GM20431 (cell line): Measurements from ENCODE around the gene MVB12A.

Source experiments
- in situ Hi-C: fragments of 300-500 bp; cut with MseI, MboI; formaldehyde crosslinking; loops from one replicate; pipeline ENCODE4 v1.15.0; 2020; ENCODE audit warnings: low sequenced_read_pairs; ENCODE audit not compliant: unreplicated experiment

MVB12A gene

DNA sequence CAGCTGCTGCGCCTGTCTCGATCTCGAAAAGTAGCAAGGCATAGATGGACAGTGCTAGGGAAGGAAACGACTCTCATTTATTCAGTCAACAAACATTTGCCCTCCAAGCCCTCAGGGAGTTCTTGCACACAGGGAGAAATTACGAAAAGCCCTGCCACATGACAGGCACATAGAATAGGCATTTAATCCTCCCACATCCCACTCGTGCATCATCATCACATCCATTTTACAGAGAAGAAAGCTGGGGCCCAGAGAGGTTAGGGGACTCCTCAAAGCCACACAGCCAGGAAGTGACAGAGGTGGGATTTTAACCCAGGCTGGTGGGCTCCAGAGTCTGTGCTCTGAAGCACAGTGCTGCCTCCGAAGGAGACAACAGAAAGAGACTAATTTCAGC is 17.0 kb downstream of the MVB12A start:
- in situ Hi-C loops = no loop called here

DNA sequence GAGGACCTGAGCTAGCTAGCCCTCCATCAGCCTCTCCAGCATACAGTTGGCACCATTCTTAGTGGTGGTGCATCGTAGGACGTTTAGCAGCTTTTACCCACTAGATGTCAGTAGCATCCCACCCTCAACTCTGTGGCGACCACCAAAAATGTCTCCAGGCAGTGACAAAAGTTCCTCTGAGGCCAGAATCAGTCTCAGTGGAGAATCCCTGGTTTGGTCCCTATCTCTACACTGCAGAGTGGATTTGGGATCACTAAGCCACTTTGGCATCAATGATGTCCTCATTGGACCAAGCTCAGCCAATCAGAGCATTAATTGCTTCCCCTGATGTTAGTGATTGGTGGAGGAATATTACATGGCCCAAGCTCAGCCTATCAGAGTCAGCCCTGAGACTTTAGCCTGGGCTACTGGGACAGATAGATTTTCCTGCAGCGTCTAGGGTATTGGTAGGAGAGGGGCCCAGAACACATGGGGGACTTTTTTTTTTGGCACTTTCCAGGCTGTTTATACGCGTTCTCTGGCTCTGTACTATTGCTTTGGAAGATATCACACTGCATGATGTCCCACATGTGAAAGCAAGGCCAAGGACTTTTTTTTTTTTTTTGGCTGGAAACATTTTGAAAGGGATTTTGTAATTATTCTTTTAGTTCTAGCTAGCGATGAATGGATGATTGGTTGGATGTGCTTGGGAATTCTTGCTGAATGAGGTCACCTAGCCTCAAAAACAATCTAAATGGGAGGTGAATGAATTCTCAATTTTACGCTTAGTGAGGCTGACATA is 21.6 kb downstream of the MVB12A start:
- in situ Hi-C loops = no loop called here

DNA sequence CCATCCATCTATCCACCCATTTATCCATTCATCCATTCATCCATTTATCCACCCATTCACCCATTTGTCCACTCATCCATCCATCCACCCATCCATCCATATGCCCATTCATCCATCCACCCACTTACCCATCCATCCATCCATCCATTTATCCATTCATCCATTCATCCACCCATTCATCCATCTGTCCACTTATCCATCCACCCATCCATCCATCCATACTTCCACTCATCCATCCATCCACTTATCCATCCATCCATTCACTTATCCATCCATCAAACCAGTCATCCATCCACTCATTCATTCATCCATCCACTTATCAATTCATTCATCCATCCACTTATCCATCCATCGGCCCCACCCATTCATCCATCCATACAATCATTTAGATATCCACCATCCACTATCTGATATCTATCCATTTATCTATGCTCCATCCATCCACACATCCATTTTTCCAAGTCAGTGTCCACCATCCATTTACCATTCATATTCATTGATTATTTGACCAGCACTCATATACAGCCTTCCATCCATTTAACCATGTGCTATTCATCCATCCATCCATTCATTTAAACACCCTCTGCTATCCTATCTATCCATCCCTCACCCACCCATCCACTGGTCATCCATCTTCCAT is 25.8 kb downstream of the MVB12A start:
- in situ Hi-C loops = no loop called here

DNA sequence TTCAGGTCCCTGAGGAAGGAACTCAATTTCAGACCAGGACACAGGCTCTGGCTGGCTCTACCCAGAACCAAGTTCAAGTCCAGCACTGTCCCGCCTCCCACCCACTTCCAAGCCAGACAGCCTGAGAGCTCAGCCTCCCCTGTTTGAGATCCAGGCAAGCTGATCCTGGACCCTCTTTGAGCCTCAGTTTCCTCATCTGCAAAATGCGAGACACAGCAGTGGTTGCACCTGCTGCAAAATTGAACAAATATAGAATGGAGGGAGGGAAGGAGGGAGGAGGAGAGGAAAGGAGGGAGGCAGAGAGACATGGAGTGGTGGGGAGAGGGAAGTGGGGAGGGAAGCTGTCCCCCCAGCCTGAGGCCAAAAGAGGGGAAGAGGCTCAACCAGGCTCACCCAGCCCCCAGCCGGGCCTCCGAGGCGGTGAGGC is 27.9 kb downstream of the MVB12A start:
- in situ Hi-C loops = no loop called here

DNA sequence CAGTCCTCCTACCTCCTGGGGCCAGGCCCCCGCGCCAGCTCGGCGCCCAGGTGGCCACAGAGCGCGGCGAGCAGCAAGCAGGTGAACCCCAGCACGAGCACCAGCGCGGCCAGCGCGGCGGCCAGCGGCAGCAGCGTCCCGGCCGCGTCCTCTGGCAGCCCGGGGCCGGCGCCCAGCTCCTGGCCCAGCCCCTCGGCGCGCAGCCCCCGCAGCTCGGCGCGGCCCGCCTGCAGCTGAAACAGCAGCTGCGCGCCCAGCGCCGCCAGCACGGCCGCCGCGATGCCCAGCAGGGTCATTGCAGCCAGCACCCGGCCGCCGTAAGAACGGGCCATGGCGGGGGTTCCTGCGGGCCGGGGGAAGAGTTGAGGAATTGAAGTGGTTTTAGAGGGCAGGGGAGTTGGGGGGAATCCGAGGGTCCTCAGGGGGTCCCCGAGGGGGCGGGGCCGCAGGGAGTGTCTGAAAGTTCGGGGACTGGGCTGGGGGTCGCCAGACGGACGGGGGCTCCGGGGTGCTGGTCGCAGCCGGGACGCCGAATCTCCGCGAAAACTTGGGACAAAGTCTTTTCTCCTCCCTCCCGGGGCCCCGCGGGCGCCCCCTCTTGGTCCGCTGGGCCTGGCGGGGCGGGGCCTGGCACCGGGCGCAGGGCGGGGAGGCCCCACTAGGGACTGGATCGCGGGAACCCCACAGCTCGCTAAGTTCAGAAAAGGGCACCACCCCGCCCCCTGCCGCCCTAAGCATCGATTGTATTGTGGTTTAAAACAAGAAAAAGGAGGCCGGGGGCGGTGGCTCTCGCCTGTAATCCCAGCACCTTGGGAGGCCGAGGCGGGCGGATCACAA is 28.5 kb downstream of the MVB12A start, which contains the start of gene TMEM221:
Gene TMEM221, minus strand, starts transcription at position 538 of the 837 bp plus-strand sequence. Its CDS starts 206 bp downstream, at position 332.
- in situ Hi-C loops = no loop called here

DNA sequence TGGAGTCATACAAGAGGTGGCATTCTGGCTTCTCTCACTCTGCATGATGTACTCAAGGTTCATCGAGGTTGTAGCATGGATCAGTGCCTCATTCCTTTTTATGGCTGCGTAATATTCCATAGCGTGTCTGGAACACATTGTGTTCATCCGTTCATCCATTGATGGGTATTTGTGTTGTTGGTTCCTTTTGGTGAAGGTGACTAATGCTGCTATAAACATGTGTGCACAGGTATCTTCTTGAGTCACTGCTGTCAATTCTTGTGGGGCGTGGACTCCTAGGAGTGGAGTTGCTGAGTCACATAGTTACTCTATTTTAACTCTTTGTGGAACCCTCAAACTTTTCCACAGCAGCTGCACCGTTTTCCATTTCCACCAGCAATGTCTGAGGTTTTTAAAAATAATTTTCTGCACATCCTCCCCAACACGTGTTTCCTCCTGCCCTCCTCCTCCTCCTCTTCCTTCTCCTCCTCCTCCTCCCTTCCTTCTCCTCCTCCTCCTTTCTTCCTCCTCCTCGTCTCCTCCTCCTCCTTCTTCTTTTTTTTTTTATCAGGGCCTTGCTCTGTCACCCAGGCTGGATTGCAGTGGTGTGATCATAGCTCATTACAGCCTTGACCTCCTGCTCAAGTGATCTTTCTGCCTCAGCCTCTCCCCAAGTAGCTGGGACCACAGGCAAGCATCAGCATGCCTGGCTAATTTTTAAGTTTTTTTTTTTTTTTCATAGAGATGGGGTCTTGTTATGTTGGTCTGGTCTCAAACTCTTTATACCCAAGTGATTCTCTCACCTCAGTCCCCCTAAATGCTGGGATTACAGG is 30.6 kb downstream of the MVB12A start:
- in situ Hi-C loops = no loop called here

DNA sequence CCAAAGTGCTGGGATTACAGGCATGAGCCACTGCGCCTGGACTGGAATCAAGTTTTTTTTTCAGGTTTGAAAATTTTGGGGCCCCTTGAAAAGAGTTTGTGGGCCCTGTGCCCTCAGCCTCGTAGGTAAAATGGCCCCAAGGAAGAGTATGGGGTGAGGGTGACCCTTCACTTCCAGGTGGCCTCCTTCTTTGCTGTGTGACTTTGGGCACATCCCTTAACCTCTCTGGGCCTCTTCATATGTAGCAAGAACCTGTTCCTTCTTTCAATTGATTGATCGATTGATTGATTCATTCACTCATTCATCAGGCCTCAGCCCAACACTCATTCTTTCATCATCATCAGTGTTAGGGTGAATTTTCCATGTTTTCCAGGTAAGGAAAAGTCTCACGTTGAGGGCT is 32.0 kb downstream of the MVB12A start:
- in situ Hi-C loops = no loop called here

DNA sequence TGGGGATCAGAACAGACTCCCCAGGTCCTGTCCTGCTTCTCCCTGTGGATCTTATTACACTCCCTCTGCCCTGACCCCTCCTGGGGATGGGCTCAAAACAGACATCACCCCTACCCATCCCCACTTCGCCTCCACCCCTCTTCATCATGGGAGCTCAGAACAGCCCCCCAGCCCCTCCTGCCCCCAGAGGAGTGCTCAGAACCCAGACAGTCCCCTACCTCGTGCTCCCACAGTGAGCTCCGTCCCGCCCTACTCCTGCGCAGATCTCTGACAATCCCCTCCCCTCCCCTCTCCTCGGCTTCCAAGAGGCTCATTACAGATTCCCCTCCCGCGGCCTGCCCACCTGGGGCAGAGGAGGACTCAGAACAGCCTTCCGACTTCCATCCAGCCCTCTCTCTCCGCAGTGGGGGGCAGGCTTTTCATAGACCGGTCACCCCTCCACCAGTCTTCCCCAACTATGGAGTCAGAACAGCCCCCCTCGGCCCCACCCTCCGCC is 34.8 kb downstream of the MVB12A start:
- in situ Hi-C loops = no loop called here

DNA sequence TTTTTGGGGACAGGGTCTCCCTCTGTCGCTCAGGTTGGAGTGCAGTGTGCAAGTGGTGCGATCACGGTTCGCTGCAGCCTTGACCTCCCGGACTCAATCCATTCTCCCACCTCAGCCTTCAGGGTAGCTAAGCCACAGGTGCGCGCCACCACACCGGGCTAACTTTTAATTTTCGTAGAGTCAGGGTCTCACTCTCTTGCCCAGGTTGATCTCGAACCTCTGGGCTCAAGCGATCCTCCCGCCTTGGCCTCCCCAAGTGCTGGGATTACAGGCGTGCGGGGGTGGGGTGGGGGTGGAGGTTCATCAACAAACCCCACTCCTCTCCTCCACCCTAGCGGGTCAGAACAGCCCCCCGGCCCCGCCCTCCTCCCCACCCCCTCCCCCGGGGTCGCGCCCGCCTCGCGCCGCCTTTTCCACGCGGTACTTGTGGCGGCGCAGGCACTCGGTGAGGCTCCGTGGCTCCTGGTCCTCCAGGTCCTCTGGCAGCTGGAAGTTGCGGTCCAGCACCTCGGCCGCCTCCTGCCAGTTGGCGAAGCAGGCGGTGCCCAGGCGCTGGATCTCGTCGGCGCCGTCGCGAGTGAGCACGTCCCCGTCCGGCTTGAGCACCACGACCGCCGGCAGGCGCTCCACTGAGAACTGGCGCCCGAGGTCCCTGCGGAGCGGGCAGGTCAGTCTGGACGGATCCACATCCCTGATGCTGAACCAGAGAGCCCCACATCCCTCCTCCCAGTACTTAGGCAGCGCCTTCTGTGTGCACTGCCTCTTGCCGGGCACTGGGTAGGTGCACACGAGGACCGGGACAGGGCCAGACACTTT is 35.7 kb downstream of the MVB12A start:
- in situ Hi-C loops = no loop called here

DNA sequence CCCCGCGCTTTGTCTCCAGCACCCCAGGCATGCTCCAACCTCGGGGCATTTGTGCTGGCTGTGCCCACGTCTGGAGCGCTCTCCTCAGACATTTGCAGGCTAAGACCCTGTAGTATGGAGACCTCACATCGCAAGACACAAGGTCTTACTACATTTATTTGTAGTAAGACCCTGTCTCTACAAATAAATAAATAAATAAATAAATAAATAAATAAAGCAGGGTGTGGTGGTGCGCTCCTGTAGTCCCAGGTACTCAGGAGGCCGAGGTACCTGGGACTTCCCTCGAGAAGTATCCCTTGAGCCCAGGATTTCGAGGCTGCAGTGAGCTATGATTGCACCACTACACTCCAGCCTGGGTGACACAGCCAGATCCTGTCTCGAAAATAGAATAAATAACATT is 36.3 kb downstream of the MVB12A start:
- in situ Hi-C loops = no loop called here

DNA sequence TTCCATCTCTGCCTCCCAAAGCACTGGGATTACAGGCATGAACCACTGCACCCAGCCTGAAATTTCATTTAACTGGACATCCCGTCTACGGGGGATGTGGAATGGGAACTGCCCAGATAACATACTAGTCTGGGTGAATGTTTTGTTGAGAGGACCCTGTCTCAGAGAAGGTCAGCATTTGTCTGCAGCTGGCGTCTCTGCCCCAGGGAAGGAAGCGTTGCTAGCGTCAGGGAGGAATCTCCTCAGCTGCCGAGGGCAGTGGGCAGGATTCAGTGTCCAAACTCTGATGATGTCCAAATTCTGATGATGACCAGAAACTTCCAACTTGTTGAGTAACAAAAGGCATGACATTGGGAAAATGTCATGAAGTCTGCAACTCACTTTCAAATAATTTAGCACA is 37.8 kb downstream of the MVB12A start:
- in situ Hi-C loops = no loop called here

DNA sequence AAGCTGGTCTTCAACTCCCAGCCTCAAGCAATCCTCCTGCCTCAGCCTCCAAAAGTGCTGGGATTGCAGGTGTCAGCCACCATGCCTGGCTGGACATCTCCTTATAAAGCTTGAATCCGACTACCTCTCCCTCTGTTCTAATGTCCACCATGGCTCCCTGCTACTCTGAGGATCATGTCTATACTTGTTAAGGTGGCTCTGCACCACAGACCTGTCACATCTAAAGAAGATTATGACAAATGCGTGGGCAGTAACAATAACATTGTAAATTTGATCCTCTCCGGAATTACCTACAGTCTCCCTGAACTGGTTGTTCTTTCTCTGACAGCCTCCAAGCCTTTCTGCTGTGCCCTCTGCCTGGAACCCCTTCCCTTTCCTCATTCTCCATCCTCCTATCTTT is 39.1 kb downstream of the MVB12A start:
- in situ Hi-C loops = no loop called here

DNA sequence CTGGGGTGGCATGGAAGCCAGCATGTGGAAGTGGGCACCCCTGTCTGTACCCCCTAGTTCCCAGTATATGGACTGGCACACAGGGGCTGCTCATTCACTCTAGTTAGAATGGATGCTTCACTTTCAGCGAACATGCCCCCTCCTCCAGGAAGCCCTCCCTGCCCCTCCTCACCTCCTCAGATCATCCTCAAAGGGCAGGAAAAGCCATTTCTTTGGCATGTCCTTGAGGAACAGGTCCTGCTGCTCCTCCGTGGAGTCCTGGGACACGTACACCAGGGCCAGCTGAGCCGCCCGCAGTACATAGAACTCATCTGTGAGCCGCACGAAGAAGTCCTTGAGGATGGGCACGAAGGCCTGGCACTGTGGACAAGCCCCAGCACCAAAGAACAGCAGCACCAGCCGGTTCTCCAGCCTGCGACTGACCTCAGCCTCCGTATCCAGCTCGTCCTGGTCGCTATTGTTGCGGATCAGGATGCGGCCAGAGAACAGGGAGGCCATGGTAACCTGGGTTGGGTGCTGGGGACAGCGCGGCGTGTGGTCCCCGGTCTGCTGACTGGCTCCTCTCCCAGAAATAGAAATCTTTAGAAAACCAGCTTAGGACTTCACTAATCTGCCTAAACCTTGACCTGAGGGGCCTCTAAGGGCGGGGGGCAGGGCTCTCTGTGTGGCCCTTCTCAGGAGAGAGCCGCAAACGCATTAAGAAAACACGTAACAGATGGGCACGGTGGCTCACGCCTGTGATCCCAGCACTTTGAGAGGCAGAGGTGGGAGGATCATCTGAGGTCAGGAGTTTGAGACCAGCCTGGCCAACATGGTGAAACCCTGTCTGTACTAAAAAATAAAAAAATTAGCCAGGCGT is 40.8 kb downstream of the MVB12A start, which contains the start of gene NXNL1:
Gene NXNL1, minus strand, starts transcription at position 555 of the 859 bp plus-strand sequence. Its CDS starts 57 bp downstream, at position 498.
- in situ Hi-C loops = no loop called here

DNA sequence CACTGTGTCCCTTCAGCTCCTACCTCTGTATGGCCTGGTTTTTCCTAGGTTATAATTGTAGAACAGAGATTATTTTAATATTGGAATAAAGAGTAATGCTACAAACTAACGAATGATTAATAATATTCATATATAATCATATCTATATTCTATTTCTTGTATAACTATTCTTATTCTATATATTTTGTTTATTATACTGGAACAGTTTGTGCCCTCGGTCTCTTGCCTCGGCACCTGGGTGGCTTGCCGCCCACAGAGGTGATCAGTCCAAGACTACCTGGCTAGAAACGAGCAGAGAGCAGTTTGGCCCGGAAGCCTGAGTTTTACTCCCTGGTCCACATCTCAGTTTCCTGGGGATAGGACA is 46.6 kb downstream of the MVB12A start:
- in situ Hi-C loops = no loop called here

DNA sequence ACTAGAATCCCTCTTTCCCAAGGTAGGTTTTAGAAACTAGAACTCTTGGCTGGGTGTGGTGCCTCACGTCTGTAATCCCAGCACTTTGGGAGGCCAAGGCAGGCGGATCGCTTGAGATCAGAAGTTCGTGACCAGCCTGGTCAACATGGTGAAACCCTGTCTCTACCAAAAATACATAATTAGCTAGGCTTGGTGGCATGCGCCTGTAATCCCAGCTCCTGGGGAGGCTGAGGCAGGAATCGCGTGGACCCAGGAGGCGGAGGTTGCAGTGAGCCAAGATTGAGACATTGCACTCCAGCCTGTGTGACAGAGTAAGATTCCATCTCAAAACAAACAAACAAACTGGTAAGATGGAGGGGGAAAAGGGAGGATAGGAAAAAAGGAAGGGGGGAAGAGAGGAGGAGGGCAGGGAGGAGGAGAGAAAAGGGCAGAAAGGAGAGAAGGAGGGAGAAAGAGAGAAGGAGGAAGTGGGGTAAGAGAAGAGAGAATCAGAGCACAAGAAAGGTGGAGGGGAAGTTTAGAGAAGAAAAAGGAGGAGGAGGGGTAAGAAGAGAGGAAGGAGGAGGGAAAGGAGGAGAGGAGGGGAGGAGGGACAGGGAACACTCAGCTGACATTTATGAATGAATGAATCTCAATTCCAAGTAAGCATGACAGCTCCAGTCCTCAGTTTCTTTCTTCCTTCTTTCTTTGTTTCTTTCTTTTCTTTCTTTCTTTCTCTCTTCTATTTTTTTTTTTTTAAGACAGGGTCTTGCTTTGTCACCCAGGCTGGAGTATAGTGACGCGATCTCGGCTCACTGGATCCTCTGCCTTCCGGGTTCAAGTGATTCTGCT is 47.8 kb downstream of the MVB12A start:
- in situ Hi-C loops = no loop called here

DNA sequence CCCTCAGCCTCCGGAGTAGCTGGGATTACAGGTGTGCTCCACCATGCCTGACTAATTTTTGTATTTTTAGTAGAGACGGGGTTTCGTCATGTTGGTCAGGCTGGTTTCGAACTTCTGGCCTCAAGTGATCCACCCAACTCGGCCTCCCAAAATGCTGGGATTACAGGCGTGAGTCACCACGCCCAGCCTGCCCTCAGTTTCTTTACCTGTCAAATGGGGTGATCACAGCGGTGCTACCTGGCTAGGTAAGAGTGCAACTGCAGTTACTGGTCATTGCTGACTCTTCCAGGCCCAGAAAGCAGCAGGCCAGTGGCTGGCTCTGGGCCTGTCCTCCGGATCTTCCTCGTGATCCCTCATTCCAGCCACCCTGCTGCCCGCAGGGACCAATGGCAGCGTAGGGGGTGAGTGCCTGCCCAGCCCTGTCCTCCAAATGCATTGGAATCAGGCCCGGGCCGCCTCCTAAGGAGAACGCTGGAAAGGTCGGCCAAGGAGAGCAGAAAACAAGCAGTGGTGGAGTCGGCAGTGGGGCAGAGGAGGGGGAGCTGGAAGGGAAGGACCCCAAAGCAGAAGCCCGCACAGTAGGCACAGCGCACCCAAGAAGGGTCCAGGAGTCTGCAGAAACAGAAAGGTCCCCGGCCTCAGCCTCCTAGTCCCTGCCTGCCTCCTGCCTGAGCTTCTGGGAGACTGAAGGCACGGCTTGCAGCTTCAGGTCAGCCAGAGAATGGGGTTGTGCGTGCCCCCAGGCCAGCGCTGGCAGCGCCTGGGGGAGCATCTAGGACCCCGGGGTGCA is 48.6 kb downstream of the MVB12A start:
- in situ Hi-C loops = no loop called here
